Right lobe of liver (tissue), 6 donors: Measurements from ENCODE around the gene RIPK1. TPM values are rescaled to one million over a fixed set of nuclear protein-coding genes. Genes with fewer than 3 reads are reported as not detected.
A peak's percentile ranks its signal among the peaks of the same experiment; 100 is the strongest.
"Not testable (repeated sequence)": the region's sequence is repeated elsewhere in the genome, so short reads cannot be mapped to it uniquely, and the experiment has no call there.

Experiments
- ATAC-seq, 4 donors: fragments of 200-7000 bp; cut with Tn5 transposase; one replicate each; pipeline ENCODE4 v1.9.1; 2020; ENCODE audit warnings: mild to moderate bottlenecking in 4 of 4, moderate library complexity in 4 of 4
- DNase-seq, 3 donors: peaks; one replicate each; pipeline ENCODE4 v3.0.0-alpha.2; 2020
- H3K27ac ChIP-seq, 3 donors: fragments of 200-600 bp; one replicate each; pipeline ENCODE4 v1.8.0; 2022
- H3K27me3 ChIP-seq, 2 donors: fragments of 200-600 bp; one replicate each; pipeline ENCODE4 v1.8.0; 2022
- H3K36me3 ChIP-seq, 4 donors: fragments of 200-600 bp; sonication (generic) in 1 of 4; one replicate each; pipeline versions ENCODE4 v1.5.1 to v1.8.0; 2017 to 2022; ENCODE audit warnings: control low read depth in 1 of 4
- H3K4me1 ChIP-seq, 4 donors: fragments of 200-600 bp; sonication (generic) in 1 of 4; one replicate each; pipeline versions ENCODE4 v1.5.1 to v1.8.0; 2017 to 2022; ENCODE audit warnings: control low read depth in 1 of 4
- H3K4me3 ChIP-seq, 3 donors: fragments of 200-600 bp; one replicate each; pipeline ENCODE4 v1.8.0; 2022
- H3K9me3 ChIP-seq, 4 donors: fragments of 200-600 bp; sonication (generic) in 1 of 4; one replicate each; pipeline versions ENCODE4 v1.5.1 to v1.8.0; 2017 to 2022; ENCODE audit warnings: control low read depth in 1 of 4
- CTCF ChIP-seq, 4 donors: fragments of 200-600 bp in 3 of 4; fragments of 450-650 bp in 1 of 4; IDR thresholded peaks; one replicate each; pipeline versions ENCODE4 v1.5.1 to v1.8.0; 2016 to 2022; ENCODE audit warnings: antibody characterized with exemption in 4 of 4, mild to moderate bottlenecking in 2 of 4
- POLR2A ChIP-seq: fragments of 450-650 bp; IDR thresholded peaks from one replicate; pipeline ENCODE4 v1.6.1; 2017; ENCODE audit warnings: antibody characterized with exemption, mild to moderate bottlenecking
- WGBS: methylation state at CpG from one replicate; pipeline ENCODE4 v1.1.6; 2018; ENCODE audit warnings: low coverage, low lambda C conversion rate; ENCODE audit not compliant: insufficient coverage; ENCODE audit errors: missing lambda C conversion rate; 5-methylcytosine and 5-hydroxymethylcytosine counted together
- intact Hi-C, 2 donors: fragments of 100-400 bp; cut with DNase I; formaldehyde crosslinking; loops; one replicate each; pipeline versions ENCODE4 v1.11.2 to v1.14.1; 2022
- total RNA-seq, 6 experiments: library from RNA; depleted of rRNA in 2 of 6; stranded (reverse); fragments of >200 nt in 2 of 6; fragmentation: NEBNext Ultra II Directional in 3 of 6; extraction: Animal tissue kit (Norgen Biotek cat#: 25700) in 3 of 6; gene quantifications; one replicate each; pipeline versions ENCODE4 v1.1.0 to v1.2.4, GENCODE V29; 2016 to 2023
- donor health status: DM: no; HTN: yes; CAD: no.
- donor health status: DM: no; HTN: no; CAD: no.
- donor health status: DM: no; HTN: no; CAD: no.
- donor health status: DM: no; HTN: yes; CAD: no.
- donor health status: DM: no; HTN: yes; CAD: no.

RIPK1 gene
- total RNA-seq, 6 experiments from 2014 or later, result 13.9 to 17.6 (median 16.6) TPM

GRCh38 chr6:3077430-3077829 lies 9.1 kb downstream of the RIPK1 start:
- Histone ChIP-seq H3K27me3 (no peaks in the 10 kb centered on the region), H3K27ac (no peak overlapping the region), H3K9me3 (no peaks in the 10 kb centered on the region), H3K36me3 (peaks cover 7 to 44% (median 21%) of the 10 kb centered on the region in 4 donors), H3K4me1 (peaks cover 0 to 30% (median 4%) of the 10 kb centered on the region in 4 donors), H3K4me3 (no peak overlapping the region)
- no peak for TF ChIP-seq POLR2A
- no peak for TF ChIP-seq CTCF (IDR thresholded peaks at IDR 0.05)
- ATAC-seq (no peak), DNase-seq (no peak)
- intact Hi-C loops, result no loop called here
- 88% methylated on average over 8 of the region's 9 CpGs for WGBS

- H3K9me3 ChIP-seq, H3K4me3 ChIP-seq, H3K27ac ChIP-seq, H3K27me3 ChIP-seq, ATAC-seq, intact Hi-C loops, DNase-seq: not testable (repeated sequence)
- 92% methylated on average over 8 of the region's 8 CpGs for WGBS
- H3K36me3 ChIP-seq, result peaks cover 9 to 59% (median 30%) of the 10 kb centered on the region in 4 donors
- H3K4me1 ChIP-seq, result peaks cover 0 to 30% (median 4%) of the 10 kb centered on the region in 4 donors
These were observed 10.7 kb downstream of the RIPK1 start for GRCh38 chr6:3078952-3079351.

GRCh38 chr6:3079682-3080081 lies 11.4 kb downstream of the RIPK1 start:
- intact Hi-C loops, result no loop called here
- H3K27ac ChIP-seq, result no peak overlapping the region

GRCh38 chr6:3081960-3082359 lies 13.7 kb downstream of the RIPK1 start:
- TF ChIP-seq POLR2A (no peak), CTCF (IDR thresholded peaks at IDR 0.05) (no peak)
- no peak overlapping the region for H3K27ac ChIP-seq
- 63% methylated on average over 4 of the region's 5 CpGs for WGBS
- DNase-seq, result no peak
- ATAC-seq, result peak; percentile 68 to 80 (median 76)
- H3K27me3 ChIP-seq, result no peaks in the 10 kb centered on the region
- H3K4me1 ChIP-seq, result peaks cover 0 to 8% (median 0%) of the 10 kb centered on the region in 4 donors
- intact Hi-C loops, result no loop called here
- H3K36me3 ChIP-seq, result peaks cover 9 to 76% (median 37%) of the 10 kb centered on the region in 4 donors
- no peak overlapping the region for H3K4me3 ChIP-seq
- no peaks in the 10 kb centered on the region for H3K9me3 ChIP-seq

More at GRCh38 chr6:3079682-3080081, 11.4 kb downstream of the RIPK1 start:
- Histone ChIP-seq H3K27me3 (no peaks in the 10 kb centered on the region), H3K4me3 (no peak overlapping the region), H3K9me3 (no peaks in the 10 kb centered on the region), H3K4me1 (peaks cover 0 to 24% (median 4%) of the 10 kb centered on the region in 4 donors), H3K36me3 (peaks cover 9 to 66% (median 31%) of the 10 kb centered on the region in 4 donors)
- WGBS, result 73% methylated on average over 1 of the region's 1 CpG
- no peak for DNase-seq
- peak in 1 of 4 donors; percentile 73 for ATAC-seq
- TF ChIP-seq POLR2A (no peak), CTCF (IDR thresholded peaks at IDR 0.05) (no peak)

- WGBS, result no CpG with 5 or more reads among the region's 4 CpGs
- intact Hi-C loops, result no loop called here
- Histone ChIP-seq H3K36me3 (peaks cover 5 to 77% (median 30%) of the 10 kb centered on the region in 4 donors), H3K27me3 (no peaks in the 10 kb centered on the region), H3K4me3 (no peak overlapping the region), H3K27ac (no peak overlapping the region), H3K9me3 (no peaks in the 10 kb centered on the region), H3K4me1 (no peaks in the 10 kb centered on the region)
- TF ChIP-seq POLR2A (no peak), CTCF (IDR thresholded peaks at IDR 0.05) (no peak)
- DNase-seq (no peak), ATAC-seq (no peak)
These were observed 16.8 kb downstream of the RIPK1 start for GRCh38 chr6:3085074-3085473.
